GM18505 (cell line): ENCODE data around the gene NRIP1.

ENCODE experiments used
- ATAC-seq: cut with Tn5 transposase; IDR thresholded peaks from one replicate; pipeline ENCODE4 v1.9.1; 2021; ENCODE audit not compliant: unreplicated experiment
- POLR2A ChIP-seq: IDR thresholded peaks from 4 replicates; pipeline ENCODE4 v1.6.1; 2011; ENCODE audit warnings: borderline replicate concordance; ENCODE audit not compliant: insufficient read depth, insufficient read length; ENCODE audit errors: extremely low read depth

Gene NRIP1

DNA sequence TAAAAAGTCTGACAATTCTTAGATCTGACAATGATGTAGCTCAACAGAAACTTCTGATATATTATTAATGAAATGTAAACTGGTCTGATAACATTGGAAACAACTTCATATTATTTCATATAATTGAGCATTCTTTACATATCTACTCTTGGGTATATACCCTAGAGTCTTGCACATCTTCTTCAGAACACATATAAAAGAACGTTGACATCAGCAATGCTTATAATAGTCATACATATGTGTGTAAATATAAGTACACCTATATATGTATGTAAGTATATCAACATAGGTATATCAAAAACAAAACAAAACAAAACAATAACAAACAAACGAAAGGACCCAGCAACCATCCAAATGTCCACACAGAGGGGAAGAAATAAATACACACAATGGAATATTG lies 38.4 kb downstream of the NRIP1 start:
- no peak for ATAC-seq
- no peak for TF ChIP-seq POLR2A

DNA sequence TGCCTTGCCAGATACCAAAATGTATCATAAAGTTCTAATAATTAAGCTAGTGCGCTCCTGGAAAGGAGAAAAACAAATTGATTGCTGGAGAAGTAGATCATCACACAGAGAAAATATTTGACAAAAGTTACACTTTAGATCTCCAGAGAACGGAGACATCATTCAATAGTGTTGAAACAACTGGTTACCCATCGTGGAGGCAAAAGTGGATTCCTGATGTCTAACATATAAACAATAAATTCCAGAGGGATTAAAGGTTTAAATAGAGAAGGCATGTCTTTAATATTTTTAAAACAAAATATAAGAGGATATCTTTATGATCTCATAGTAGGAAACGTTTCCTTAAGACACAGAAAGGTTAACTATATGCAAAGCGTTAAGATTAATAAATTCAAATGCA lies 41.0 kb downstream of the NRIP1 start:
- no peak for ATAC-seq
- no peak for TF ChIP-seq POLR2A

DNA sequence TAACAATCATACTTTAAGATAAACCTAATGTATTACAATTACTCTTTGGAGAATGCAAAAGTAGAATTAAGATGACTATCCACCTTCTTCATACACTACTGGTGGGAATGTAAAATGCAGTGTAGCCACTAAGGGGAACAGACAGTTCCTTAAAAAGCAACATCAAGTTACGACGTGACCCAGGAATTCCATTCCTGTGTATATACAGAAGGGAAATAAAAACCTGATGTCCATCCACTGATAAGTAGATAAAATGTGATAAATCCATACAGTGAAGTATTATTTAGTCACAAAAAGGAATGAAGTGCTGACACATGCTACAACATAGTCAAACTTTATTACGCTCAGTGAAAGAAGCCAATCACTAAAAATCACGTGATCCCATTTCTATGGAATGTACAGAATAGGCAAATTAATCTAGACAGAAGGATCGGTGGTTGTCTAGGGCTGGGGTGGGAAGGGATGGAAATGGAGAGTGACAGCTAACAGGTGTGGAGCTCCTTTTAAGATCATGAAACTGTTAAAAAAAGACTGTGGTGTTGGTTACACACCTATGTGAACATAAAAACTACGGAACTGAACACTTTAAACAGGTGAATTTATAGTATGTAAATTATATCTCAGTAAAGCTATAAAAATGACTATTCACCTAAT lies 42.1 kb downstream of the NRIP1 start:
- no peak for ATAC-seq
- no peak for TF ChIP-seq POLR2A

DNA sequence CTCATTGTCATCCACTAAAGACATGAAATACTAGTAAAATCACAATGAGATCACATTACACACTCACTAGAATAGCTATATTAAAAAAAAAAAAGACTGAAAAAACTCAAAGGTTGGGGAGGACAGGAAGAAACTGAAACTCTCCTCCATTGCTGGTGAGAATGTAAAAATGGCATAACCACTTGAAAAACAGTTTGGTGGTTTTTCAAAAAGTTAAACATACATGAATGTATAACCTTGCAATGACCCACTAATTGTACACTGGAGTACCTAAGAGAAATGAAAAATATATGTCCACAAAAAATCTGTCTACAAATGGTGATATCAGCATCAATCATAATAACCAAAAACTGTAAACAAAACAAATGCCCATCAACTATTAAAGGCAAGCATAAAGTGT lies 44.0 kb downstream of the NRIP1 start:
- TF ChIP-seq POLR2A, result no peak
- no peak for ATAC-seq

DNA sequence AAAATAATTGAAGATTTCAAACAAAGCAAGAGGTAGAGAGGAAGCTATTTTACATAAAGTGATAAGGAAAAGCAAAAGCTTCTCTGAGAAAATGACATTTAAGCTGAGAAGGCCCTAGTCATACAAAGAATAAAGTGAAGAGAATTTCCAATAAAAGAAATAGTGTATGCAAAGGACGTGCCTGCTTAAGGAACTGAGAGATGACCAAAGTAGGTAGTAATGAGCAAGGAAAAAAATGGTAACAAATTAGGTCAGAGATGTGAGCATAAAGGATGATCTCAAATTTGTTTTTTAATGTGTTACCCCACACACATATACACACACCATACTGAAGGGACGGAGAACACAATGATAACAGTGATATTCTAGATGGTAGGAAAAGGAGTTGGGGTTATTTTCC lies 46.4 kb downstream of the NRIP1 start:
- TF ChIP-seq POLR2A, result no peak
- ATAC-seq, result no peak

DNA sequence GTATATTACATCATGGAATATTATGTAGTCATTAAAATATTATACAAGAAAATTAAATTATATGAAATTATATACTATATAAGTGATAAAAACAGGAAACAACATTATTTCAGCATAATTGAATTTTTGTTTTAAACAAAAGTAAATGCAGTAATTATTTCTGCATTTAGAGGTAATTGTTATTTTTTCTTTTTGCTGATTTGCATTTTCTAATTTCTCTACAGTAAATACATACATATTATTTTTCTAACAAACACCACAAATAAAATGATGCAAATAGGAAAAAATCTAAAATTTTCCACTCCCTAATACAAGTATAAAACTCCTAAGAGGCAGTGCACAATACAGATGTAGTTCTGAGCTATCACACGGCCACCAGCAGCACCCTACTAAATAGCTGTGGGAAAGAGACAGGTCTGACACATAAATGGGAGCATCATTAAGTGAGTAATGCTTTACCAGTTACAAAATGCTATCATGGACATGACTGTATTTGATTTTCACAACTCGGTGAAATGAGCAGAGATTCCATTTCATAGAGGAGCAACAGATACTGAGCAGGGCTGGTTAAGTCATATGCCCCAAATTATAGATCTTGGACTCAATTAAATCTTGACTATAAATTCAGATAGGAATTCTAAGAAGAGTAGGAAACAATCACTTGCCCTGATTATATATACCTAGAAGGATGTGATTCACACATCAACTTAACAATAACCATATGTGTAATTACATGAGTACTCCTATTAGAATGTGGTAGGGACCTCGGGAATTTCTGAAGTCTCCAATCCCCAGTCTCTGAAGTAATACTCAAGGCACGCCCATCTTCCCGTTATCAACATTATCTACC lies 49.0 kb downstream of the NRIP1 start:
- no peak for ATAC-seq
- TF ChIP-seq POLR2A, result no peak

DNA sequence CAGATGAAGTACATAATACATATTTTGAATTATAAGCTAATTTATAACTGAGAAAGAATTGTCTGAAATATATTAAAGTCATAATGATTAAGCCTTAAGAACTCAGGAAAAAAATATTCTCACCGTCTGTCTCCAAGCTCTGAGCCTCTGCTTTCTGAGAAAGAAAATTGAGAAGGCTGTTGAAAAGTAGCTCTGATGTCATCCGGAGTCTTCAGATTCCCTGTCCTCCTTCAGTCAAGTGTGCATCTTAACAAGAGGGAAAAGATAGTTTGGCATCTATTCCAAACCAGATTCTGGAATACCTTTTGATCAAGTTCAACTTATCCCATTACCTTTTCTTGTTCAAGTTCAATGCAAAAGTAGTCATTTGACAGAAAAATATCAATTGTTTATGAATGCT lies 50.6 kb downstream of the NRIP1 start:
- ATAC-seq, result no peak
- TF ChIP-seq POLR2A, result no peak

DNA sequence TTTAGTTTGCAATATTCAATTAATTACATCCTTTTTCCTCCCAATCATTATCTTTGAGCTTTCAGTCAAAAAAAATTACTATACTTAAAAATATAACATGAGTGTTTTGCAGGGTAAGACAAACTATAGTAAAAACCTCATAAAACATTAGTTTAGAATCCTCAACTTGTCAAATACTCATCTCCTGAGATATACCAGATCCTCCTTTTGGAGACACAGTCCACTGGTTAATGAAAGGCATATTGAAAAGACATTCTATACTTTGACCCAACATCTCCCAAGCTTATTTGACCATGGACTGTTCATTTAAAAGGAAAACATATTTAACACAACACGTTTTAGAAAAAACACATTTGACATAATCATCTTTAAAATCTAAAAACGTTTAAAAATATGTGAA lies 52.8 kb downstream of the NRIP1 start:
- TF ChIP-seq POLR2A, result no peak
- ATAC-seq, result no peak

DNA sequence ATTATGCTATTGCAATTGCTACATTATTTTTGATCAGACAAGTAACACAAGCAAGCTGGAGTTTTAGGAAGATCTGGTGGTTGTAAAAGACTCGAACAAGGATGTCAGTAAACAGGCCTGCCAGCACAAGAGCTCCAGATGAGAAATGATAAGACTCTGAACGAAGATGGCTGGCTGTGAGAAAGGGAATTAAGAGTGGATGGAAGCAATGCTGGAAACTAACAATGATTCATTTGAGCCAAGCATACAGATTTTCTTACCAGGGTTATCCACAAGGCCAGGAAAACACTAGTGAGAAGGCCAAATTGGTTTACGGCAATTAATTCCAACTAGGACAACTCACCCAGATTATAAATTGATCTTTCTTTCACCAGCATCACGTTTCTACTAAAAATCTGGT lies 54.2 kb downstream of the NRIP1 start:
- TF ChIP-seq POLR2A, result no peak
- no peak for ATAC-seq

DNA sequence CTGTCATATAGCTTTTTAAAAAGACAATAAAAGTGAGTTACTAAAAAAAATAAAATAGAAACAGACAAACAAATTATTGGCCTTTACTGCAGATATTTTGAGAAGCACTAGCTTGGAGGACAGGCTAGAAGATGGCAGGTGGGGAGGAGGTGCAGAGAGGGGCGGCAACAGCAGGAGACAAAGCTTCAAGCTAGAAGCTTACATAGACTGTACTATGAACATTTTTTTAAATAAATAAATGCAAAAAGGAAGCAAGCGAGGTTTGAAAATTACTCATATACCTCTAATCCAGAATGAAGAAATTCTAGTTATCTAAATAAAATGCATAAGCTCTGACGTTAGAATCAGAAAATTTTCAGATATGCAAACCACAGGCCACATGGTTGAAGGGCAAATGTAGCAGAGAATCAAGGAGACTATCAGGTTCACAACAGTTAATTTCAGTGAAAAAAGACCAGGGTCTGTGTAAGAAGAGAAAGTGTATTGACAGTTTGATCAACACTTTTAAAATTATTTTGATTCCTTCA lies 54.9 kb downstream of the NRIP1 start:
- ATAC-seq, result no peak
- no peak for TF ChIP-seq POLR2A

DNA sequence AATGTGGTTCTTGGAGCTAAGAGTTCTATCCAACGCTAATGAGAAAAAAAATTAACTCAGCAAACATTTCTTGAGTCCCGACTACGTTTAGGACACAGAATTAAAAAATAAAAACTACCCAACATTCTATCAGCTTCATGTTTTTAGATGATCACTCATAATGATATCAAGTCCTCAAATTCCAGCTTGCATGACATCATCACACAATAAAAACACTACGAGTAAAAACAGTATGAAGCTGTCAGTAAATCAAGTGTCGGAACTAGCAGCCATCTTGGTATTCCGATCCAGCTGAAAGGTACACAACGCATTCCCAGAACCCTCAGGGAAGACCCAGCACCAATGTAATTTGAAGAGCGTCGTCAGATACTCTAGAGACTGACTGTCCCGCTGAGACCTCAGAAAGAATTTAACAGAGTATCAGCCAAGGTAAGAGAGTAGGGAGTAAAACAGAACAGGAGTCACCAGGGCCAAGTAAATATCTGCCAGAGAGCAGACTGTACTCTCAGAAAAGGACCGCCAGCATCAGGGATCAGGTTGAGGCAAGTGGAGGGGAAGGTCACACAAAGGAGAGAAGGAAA lies 57.0 kb downstream of the NRIP1 start:
- TF ChIP-seq POLR2A, result no peak
- no peak for ATAC-seq

DNA sequence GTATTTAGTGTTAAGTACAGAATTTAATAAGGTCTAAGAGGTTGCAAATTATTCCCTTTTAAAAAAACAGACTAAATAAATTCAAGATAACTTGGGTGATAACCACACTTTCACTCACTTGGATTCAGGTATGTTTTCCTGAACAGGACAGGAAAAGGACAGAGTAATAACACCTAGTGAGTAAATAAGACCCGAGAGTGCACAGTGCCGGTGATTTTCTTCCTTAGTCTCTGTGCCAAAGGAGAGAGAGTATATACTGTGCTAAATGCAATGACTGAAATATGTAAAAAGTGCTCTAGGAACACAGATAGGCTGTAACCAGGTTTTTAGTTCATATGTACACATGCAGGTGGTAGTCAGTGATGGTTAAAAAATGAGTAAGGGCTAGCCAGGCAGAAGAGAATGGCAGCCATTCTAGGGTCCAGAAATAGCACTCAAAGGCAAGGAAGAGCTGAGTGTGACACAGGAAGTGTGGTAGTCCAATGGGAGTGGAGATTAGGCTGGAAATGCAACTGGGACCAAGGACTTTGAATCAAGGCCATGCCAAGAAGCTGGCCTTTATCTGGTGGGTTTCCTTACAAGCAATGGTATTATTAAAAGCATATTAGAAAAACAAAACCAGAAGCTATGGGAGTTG lies 58.1 kb downstream of the NRIP1 start:
- no peak for TF ChIP-seq POLR2A
- ATAC-seq, result no peak

DNA sequence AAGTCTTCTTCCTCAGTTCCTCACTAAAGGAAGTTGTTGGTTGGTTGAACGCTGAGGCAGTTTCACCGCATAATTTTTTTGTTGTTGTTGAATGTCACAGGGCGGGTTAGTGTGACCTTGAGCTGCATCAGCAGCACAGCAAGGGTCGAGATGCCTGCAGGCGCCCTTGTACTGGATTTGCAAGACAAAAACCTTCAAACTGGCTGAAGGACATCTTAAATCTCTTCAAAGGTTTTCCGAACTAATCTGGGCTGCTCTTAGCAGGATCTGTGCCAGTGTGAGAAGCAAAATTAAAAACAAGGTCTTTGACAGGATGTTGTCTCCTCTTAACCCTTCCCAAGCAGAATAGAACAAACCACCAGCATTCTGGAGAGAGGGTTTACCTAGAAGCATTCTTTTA lies 59.4 kb downstream of the NRIP1 start:
- no peak for TF ChIP-seq POLR2A
- ATAC-seq, result no peak
